NCI-H748 (cell line): Measurements from ENCODE around the gene KCNIP1.
"Not testable (repeated sequence)": the region's sequence is repeated elsewhere in the genome, so short reads cannot be mapped to it uniquely, and the experiment has no call there.

ENCODE experiments used
- DNase-seq: peaks from one replicate; lab custom pipeline; 2025; ENCODE audit not compliant: unreplicated experiment; lab: John Stamatoyannopoulos, UW

KCNIP1 gene

GRCh38 chr5:170746075-170746960 lies 242.5 kb downstream of the KCNIP1 start:
- no peak for DNase-seq

DNA sequence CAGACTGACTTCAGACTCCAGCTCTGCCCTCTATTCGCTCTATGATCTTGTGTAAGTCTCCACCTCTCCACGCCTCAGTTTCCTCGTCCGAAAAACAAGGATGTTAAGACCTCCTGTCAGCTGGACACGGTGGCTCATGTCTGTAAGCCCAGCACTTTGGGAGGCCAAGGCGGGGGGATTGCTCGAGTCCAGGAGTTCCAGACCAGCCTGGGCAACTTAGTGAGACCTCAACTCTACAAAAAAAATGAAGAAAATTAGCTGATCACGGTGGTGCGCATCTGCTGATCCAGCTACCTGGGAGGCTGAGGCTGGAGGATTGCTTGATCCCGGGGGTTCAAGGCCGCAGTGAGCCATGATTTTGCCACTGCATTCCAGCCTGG lies 243.1 kb downstream of the KCNIP1 start:
- no peak for DNase-seq

DNA sequence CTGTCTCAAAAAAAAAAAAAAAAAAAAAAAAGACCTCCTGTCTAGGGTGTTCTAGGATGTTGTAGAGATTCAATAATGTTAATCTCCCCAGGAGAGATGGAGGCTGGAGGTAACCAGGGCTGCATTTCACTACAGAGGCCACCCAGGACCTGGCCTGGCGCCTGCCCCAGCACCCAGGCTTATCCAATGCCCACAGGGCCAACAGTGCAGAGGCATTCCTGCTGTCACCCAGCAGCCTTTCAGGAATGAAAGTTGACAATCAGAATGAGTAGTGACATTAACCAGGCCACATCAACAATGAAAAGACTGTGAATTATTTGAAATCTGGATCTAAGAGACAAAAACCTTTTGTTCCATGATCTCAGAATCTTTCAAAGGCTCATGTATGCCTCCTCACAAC lies 243.5 kb downstream of the KCNIP1 start:
- no peak for DNase-seq

GRCh38 chr5:170747851-170748250 lies 244.0 kb downstream of the KCNIP1 start:
- peak; percentile 37 for DNase-seq

DNA sequence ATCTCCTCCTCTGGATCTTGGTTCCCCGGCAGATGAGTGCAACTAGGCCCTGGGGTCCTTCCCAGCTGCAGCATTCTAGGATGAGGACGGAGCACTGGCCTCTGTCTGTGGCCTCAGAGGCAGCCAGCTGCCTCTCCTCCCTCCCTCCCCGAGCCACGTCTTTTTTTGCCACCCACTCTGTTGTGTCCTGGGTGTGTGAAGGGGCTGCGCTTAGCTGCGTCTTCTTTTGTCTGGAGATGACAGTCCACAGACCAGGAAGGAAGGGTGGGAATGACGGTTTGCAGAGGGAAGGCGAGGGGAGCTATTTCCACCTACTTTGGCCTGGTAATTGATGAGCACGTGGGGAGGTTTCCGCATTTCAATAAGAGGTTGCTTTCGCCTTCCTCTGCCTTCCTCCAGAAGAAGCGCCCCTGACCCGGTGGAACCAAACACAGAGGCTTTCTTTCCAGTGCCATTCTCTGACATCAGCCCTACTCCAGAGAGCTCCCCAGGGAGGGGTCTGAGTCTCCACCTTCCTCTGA lies 245.2 kb downstream of the KCNIP1 start:
- no peak for DNase-seq

- DNase-seq: no peak
Observed at GRCh38 chr5:170749911-170750431, 246.2 kb downstream of the KCNIP1 start.

GRCh38 chr5:170750791-170751190 lies 247.0 kb downstream of the KCNIP1 start:
- no peak for DNase-seq

GRCh38 chr5:170751631-170752030 lies 247.8 kb downstream of the KCNIP1 start:
- DNase-seq: no peak

GRCh38 chr5:170752257-170753215 lies 248.7 kb downstream of the KCNIP1 start:
- peak; percentile 72 for DNase-seq

GRCh38 chr5:170753311-170753710 lies 249.5 kb downstream of the KCNIP1 start:
- no peak for DNase-seq

GRCh38 chr5:170754508-170754907 lies 250.7 kb downstream of the KCNIP1 start:
- DNase-seq: not testable (repeated sequence)

- peak; percentile 91 for DNase-seq
Observed at GRCh38 chr5:170755679-170756456, 252.0 kb downstream of the KCNIP1 start.

DNA sequence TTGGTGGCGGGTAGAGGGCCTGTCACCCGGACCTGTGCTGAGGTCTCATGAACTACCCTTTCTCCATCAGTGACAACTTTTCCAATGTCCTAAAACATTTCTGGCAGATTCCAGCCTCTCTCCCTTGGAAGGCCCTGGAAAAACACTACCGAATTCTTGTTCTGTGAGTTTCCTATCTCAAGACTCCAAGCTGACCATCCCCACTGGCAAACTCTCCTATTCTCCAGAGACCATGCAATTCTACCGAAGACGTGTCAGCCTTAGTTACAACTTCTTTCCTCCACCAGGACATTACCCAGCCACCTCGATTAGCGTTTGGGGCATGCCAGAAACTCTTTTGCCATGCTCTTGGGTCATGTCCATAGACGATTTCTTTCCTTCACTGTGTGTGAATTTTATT lies 252.9 kb downstream of the KCNIP1 start:
- DNase-seq: no peak

- no peak for DNase-seq
Observed at GRCh38 chr5:170757182-170757601, 253.4 kb downstream of the KCNIP1 start.

DNA sequence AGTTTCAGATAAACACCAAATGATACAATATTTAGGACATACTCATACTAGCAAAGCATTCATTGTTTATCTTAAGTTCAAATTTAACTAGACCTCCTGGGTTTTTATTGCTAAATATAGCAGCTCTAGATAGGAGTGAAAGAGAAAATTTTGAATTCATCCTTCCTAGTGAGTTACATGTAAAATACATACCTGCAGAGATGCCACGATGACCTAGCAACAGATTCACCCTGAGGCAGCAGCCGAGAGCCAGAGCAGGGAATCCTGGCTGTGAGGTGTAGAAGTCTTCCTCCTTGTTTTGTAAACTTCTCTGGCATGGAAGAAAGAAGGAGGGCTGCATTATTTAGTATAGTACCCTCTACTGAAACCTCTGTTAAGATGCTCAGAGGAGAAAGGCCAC lies 253.8 kb downstream of the KCNIP1 start:
- DNase-seq: no peak

- no peak for DNase-seq
Observed at GRCh38 chr5:170758481-170758880, 254.7 kb downstream of the KCNIP1 start.

DNA sequence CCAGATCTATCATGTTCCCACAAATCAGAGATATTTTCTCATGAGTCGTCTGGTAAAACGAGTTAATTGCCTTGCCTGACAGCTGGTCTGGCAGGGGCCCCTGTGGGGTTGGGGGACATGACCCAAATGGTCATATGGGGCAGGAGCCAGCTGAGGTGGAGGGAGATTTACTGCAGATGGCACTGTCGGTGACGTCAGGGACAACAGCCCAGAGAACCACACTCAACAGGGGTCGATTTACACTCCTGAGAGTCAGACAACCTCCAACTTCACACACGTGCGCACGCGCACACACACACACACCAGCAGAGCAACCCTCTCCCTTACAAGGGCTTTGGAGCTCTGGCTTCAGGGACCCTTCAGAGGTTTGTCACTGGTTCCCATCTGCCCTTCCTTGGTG lies 256.3 kb downstream of the KCNIP1 start:
- no peak for DNase-seq

- DNase-seq: no peak
Observed at GRCh38 chr5:170761048-170761707, 257.4 kb downstream of the KCNIP1 start.

DNA sequence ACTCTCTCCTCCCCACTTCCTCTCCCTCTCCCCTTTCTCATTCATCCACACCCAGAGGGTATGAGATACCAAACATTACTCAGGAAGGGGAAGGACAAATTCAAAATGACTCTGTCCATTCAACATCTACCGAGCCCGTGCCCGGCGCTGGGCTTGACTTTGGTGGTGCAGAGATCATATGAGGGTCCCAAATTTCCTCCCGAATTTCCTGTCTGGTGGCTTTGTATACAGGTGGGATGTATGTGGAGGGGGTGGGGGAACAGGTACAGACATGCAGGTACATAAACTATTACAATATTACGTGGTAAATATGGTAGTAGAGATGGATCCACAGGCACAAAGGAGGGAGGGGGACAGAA lies 257.9 kb downstream of the KCNIP1 start:
- DNase-seq: no peak

DNA sequence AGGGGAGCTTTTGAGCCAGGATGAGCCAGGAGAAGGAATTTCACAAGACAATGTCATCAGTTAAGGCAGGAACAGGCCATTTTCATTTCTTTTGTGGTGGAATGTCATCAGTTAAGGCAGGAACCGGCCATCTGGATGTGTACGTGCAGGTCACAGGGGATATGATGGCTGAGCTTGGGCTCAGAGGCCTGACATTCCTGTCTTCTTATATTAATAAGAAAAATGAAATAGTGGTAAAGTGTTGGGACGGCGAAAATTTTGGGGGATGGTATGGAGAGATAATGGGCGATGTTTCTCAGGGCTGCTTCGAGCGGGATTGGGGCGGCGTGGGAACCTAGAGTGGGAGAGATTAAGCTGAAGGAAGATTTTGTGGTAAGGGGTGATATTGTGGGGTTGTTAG lies 258.5 kb downstream of the KCNIP1 start:
- not testable (repeated sequence) for DNase-seq
